GM23248 (cell line): ENCODE measurements around the gene CTBP2. TPM values are rescaled to one million over a fixed set of nuclear protein-coding genes. Genes with fewer than 3 reads are reported as not detected.

Experiments
- DNase-seq: peaks from one replicate; pipeline ENCODE4 v3.0.0-alpha.2; 2015
- H2AFZ ChIP-seq: fragments of 200-600 bp; sonication (generic); 2 replicates; pipeline ENCODE4 v1.6.1; 2016; ENCODE audit warnings: antibody characterized with exemption
- H3F3A ChIP-seq: fragments of 200-600 bp; sonication (generic); 2 replicates; pipeline ENCODE4 v1.6.1; 2016; ENCODE audit warnings: mild to moderate bottlenecking, antibody characterized with exemption, mixed run types; ENCODE audit not compliant: insufficient read depth
- H3K27ac ChIP-seq: fragments of 200-600 bp; sonication (generic); 2 replicates; pipeline ENCODE4 v1.5.1; 2016; ENCODE audit warnings: mild to moderate bottlenecking
- H3K27me3 ChIP-seq: fragments of 200-600 bp; sonication (generic); replicated peaks from 2 replicates; pipeline ENCODE4 v1.6.1; 2016; ENCODE audit warnings: mild to moderate bottlenecking; ENCODE audit not compliant: insufficient read depth
- H3K36me3 ChIP-seq: fragments of 200-600 bp; sonication (generic); 2 replicates; pipeline ENCODE4 v1.6.1; 2016; ENCODE audit warnings: low read depth, mild to moderate bottlenecking
- H3K4me1 ChIP-seq: fragments of 200-600 bp; sonication (generic); 2 replicates; pipeline ENCODE4 v1.6.1; 2016; ENCODE audit warnings: mild to moderate bottlenecking; ENCODE audit not compliant: insufficient read depth
- H3K4me2 ChIP-seq: fragments of 200-600 bp; sonication (generic); one replicate; pipeline ENCODE4 v1.6.1; 2016; ENCODE audit warnings: mild to moderate bottlenecking; ENCODE audit not compliant: unreplicated experiment
- H3K4me3 ChIP-seq: fragments of 200-600 bp; sonication (generic); 2 replicates; pipeline ENCODE4 v1.5.1; 2016; ENCODE audit warnings: mild to moderate bottlenecking
- H3K79me2 ChIP-seq: fragments of 200-600 bp; sonication (generic); 2 replicates; pipeline ENCODE4 v1.6.1; 2016; ENCODE audit warnings: mild to moderate bottlenecking; ENCODE audit not compliant: insufficient read depth
- H3K9ac ChIP-seq: fragments of 200-600 bp; sonication (generic); 2 replicates; pipeline ENCODE4 v1.6.1; 2016; ENCODE audit warnings: mild to moderate bottlenecking
- H3K9me2 ChIP-seq: fragments of 200-600 bp; sonication (generic); 2 replicates; pipeline ENCODE4 v1.6.1; 2016; ENCODE audit warnings: mixed run types, mild to moderate bottlenecking, moderate library complexity; ENCODE audit not compliant: insufficient read depth
- H3K9me3 ChIP-seq: fragments of 200-600 bp; sonication (generic); one replicate; pipeline ENCODE4 v1.6.1; 2017; ENCODE audit warnings: low read depth
- H4K20me1 ChIP-seq: fragments of 200-600 bp; sonication (generic); 2 replicates; pipeline ENCODE4 v1.6.0; 2016; ENCODE audit not compliant: insufficient read depth
- EZH2 ChIP-seq: fragments of 200-600 bp; sonication (generic); IDR thresholded peaks from 2 replicates; pipeline ENCODE4 v1.6.1; 2018; ENCODE audit warnings: antibody characterized with exemption, mild to moderate bottlenecking; ENCODE audit not compliant: insufficient read depth, poor library complexity, severe bottlenecking
- EZH2phosphoT487 ChIP-seq: fragments of 200-600 bp; sonication (generic); IDR thresholded peaks from 2 replicates; pipeline ENCODE4 v1.6.1; 2018; ENCODE audit warnings: antibody characterized with exemption, moderate library complexity, mild to moderate bottlenecking, low read depth; ENCODE audit not compliant: insufficient read depth
- WGBS, 2 experiments: methylation state at CpG; one replicate each; pipeline ENCODE4 v1.1.6; 2015 to 2017; ENCODE audit warnings: low lambda C conversion rate in 2 of 2, low coverage in 1 of 2; ENCODE audit errors: missing lambda C conversion rate in 2 of 2; 5-methylcytosine and 5-hydroxymethylcytosine counted together
- in situ Hi-C: fragments of 300-500 bp; cut with MboI; formaldehyde crosslinking; loops from 2 replicates; pipeline ENCODE4 v1.15.0; 2020
- polyA plus RNA-seq: library from polyadenylated mRNA; unstranded; fragments of >200 nt; fragmentation: Nextera tagmentation; extraction: Ambion mirVana; gene quantifications from 2 replicates; pipeline ENCODE4 v1.2.1, GENCODE V29; 2016
- total RNA-seq: library from RNA; depleted of rRNA; stranded (reverse); fragments of >200 nt; shearing (Covaris generic); gene quantifications from 2 replicates; pipeline ENCODE4 v1.2.3, GENCODE V29; 2014

CTBP2 gene
- total and polyA plus RNA-seq, 2 experiments from 2014 or later, result 52.0 to 65.5 TPM

DNA sequence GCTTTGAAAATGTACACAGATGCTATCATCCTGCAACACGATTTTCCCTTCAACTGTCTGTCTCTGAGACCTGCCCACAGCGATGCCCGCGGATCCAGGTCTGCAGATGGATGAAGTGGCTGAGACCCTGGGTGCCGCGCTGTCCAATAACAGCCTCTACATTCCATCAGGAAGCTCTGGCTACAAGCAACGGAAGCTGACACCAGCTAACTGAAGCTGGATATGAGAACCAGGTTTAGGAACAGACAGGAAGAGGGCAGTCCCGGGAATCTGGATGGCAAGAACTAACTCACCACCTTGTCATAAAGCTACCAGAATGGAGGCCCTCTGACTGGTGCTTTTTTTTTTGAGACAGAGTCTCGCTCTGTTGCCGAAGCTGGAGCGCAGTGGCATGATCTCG lies 32.3 kb upstream of the CTBP2 start:
- H2AFZ ChIP-seq, result no peak overlapping the region

DNA sequence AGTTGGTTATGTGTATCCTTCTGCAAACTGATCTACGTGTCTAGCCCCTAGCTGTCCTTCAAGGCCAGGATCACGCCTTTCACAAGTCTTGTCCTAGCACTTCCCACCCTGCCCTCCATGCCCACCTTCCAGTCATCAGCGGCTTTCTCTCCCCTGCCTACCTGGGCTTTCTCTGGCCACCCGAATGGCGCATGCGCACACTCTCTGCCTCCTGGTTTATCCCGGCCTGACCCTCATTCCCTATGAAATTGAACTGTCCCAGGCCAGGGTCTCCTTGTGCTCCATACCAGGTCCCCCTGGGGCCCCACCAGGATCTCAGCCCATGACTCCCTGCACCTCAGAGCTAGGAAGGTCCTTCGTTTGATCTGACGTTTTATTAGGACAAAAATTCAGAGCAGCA lies 31.6 kb upstream of the CTBP2 start:
- no peak for TF ChIP-seq EZH2phosphoT487
- TF ChIP-seq EZH2, result no peak
- 66 to 67% methylated on average over 9 of the region's 9 CpGs for WGBS, 2 experiments

More for the DNA sequence above, 32.3 kb upstream of the CTBP2 start:
- no peaks in the 10 kb centered on the region for H3K27me3 ChIP-seq
- H3K9me3 ChIP-seq, result no peaks in the 10 kb centered on the region
- 69 to 72% methylated on average over 12 of the region's 12 CpGs for WGBS, 2 experiments
- no peak overlapping the region for H3K27ac ChIP-seq
- TF ChIP-seq EZH2phosphoT487 (no peak), EZH2 (no peak)
- in situ Hi-C loops, result no loop called here
- H3K4me2 ChIP-seq, result no peak overlapping the region
- H3K36me3 ChIP-seq, result no peaks in the 10 kb centered on the region
- H3F3A ChIP-seq, result no peaks in the 10 kb centered on the region
- no peak overlapping the region for H3K4me3 ChIP-seq
- no peak for DNase-seq
- no peaks in the 10 kb centered on the region for H3K4me1 ChIP-seq
- no peaks in the 10 kb centered on the region for H3K79me2 ChIP-seq
- H4K20me1 ChIP-seq, result no peaks in the 10 kb centered on the region
- H3K9ac ChIP-seq, result no peak overlapping the region
- H3K9me2 ChIP-seq, result no peaks in the 10 kb centered on the region

DNA sequence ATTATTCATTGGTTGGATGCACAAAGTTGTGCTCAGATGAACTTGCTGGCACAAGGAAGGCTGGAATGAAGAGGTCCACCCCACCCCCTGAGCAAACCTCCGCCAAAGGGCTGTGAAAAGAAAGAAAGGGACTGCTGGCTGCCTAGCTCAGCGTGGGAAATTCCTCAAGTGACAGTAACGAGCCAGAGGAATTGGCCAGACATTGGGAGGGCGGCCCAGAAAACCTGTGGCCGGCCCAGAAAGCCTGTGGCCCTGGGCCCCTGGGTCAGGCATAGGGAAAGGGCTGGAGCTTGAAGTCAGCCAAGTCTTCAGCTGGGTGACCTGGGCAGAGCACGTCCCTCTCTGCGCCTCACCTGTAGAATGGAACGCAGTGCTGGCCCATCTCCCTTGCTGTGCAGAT lies 30.6 kb upstream of the CTBP2 start:
- Histone ChIP-seq H3K27ac (no peak overlapping the region), H3K9me3 (no peaks in the 10 kb centered on the region), H3K4me1 (no peaks in the 10 kb centered on the region), H3K4me2 (no peak overlapping the region), H3K36me3 (no peaks in the 10 kb centered on the region), H3F3A (no peaks in the 10 kb centered on the region), H4K20me1 (no peaks in the 10 kb centered on the region), H3K9ac (no peak overlapping the region), H3K9me2 (no peaks in the 10 kb centered on the region), H3K4me3 (no peak overlapping the region), H2AFZ (no peak overlapping the region), H3K79me2 (no peaks in the 10 kb centered on the region), H3K27me3 (no peaks in the 10 kb centered on the region)
- in situ Hi-C loops, result no loop called here
- no peak for DNase-seq
- 31 to 34% methylated on average over 8 of the region's 8 CpGs for WGBS, 2 experiments
- no peak for TF ChIP-seq EZH2
- no peak for TF ChIP-seq EZH2phosphoT487

More for the DNA sequence above, 31.6 kb upstream of the CTBP2 start:
- in situ Hi-C loops, result no loop called here
- Histone ChIP-seq H3K4me3 (no peak overlapping the region), H3F3A (no peaks in the 10 kb centered on the region), H3K9ac (no peak overlapping the region), H3K4me2 (no peak overlapping the region), H3K9me3 (no peaks in the 10 kb centered on the region), H3K27me3 (no peaks in the 10 kb centered on the region), H3K79me2 (no peaks in the 10 kb centered on the region), H3K9me2 (no peaks in the 10 kb centered on the region), H4K20me1 (no peaks in the 10 kb centered on the region), H3K27ac (no peak overlapping the region), H3K4me1 (no peaks in the 10 kb centered on the region), H3K36me3 (no peaks in the 10 kb centered on the region), H2AFZ (no peak overlapping the region)
- no peak for DNase-seq

GRCh38 chr10:125190414-125190813 lies 30.1 kb upstream of the CTBP2 start:
- Histone ChIP-seq H3K27ac (no peak overlapping the region), H2AFZ (no peak overlapping the region), H4K20me1 (no peaks in the 10 kb centered on the region), H3K36me3 (no peaks in the 10 kb centered on the region), H3K4me2 (no peak overlapping the region), H3K9me2 (no peaks in the 10 kb centered on the region), H3K27me3 (no peaks in the 10 kb centered on the region), H3K9ac (no peak overlapping the region), H3K9me3 (no peaks in the 10 kb centered on the region), H3K4me3 (no peak overlapping the region), H3F3A (no peaks in the 10 kb centered on the region), H3K79me2 (no peaks in the 10 kb centered on the region), H3K4me1 (no peaks in the 10 kb centered on the region)
- 31 to 40% methylated on average over 6 of the region's 6 CpGs for WGBS, 2 experiments
- no peak for DNase-seq
- TF ChIP-seq EZH2 (no peak), EZH2phosphoT487 (no peak)
- in situ Hi-C loops, result no loop called here

- H4K20me1 ChIP-seq, result no peaks in the 10 kb centered on the region
- in situ Hi-C loops, result no loop called here
Measured at GRCh38 chr10:125189162-125189561, 28.8 kb upstream of the CTBP2 start.

More at GRCh38 chr10:125189162-125189561, 28.8 kb upstream of the CTBP2 start:
- no peak for TF ChIP-seq EZH2phosphoT487
- TF ChIP-seq EZH2, result no peak
- Histone ChIP-seq H3K27me3 (no peaks in the 10 kb centered on the region), H3K27ac (no peak overlapping the region), H3K9me2 (no peaks in the 10 kb centered on the region), H2AFZ (no peak overlapping the region), H3K9me3 (no peaks in the 10 kb centered on the region), H3F3A (no peaks in the 10 kb centered on the region), H3K9ac (no peak overlapping the region), H3K79me2 (no peaks in the 10 kb centered on the region), H3K4me1 (no peaks in the 10 kb centered on the region), H3K4me3 (no peak overlapping the region), H3K4me2 (no peak overlapping the region), H3K36me3 (no peaks in the 10 kb centered on the region)
- WGBS, 2 experiments, result 62 to 77% methylated on average over 8 of the region's 8 CpGs
- no peak for DNase-seq
